ENCODE data around the gene MRPL38.
A peak's percentile ranks its signal among the peaks of the same experiment; 100 is the strongest.

MRPL38 gene

GRCh38 chr17:75898791-75899190, 5.9 kb downstream of the MRPL38 start:
- no peak for TF ChIP-seq CTCF (IDR thresholded peaks at IDR 0.05; ENCODE audit: low read depth, low read length, missing control alignments)
- no peak overlapping the region for H3K4me3 ChIP-seq (ENCODE audit: low read depth, low read length)
- DNase-seq (ENCODE audit: low read depth): no peak

GRCh38 chr17:75898065-75898464, 6.6 kb downstream of the MRPL38 start:
- TF ChIP-seq CTCF (IDR thresholded peaks at IDR 0.05; ENCODE audit: low read depth, low read length, missing control alignments): no peak
- no peak overlapping the region for H3K4me3 ChIP-seq (ENCODE audit: low read depth, low read length)
- no peak for DNase-seq (ENCODE audit: low read depth)

- no peak for DNase-seq (ENCODE audit: low read depth)
- H3K4me3 ChIP-seq (ENCODE audit: low read depth, low read length): peak overlapping the region; percentile 88
- TF ChIP-seq CTCF (IDR thresholded peaks at IDR 0.05; ENCODE audit: low read depth, low read length, missing control alignments): no peak
Measured at GRCh38 chr17:75897160-75898019, 7.3 kb downstream of the MRPL38 start.

- peak within 1 kb of the TSS; percentile 88 for H3K4me3 ChIP-seq (ENCODE audit: low read depth, low read length)
- peak; percentile 37 for TF ChIP-seq CTCF (IDR thresholded peaks at IDR 0.05; ENCODE audit: low read depth, low read length, missing control alignments)
- DNase-seq (ENCODE audit: low read depth): peak; percentile 25
Measured at GRCh38 chr17:75896415-75897159, 8.1 kb downstream of the MRPL38 start, which contains the start of gene TRIM65. Gene TRIM65, minus strand, starts transcription at chr17:75896951. Its CDS starts 14 bp downstream, at chr17:75896937.

- DNase-seq (ENCODE audit: low read depth): no peak
- TF ChIP-seq CTCF (IDR thresholded peaks at IDR 0.05; ENCODE audit: low read depth, low read length, missing control alignments): peak; percentile 47
- peak overlapping the region; percentile 88 for H3K4me3 ChIP-seq (ENCODE audit: low read depth, low read length)
Measured at GRCh38 chr17:75895370-75896155, 9.1 kb downstream of the MRPL38 start.

GRCh38 chr17:75894049-75894733, 10.5 kb downstream of the MRPL38 start:
- no peak for TF ChIP-seq CTCF (IDR thresholded peaks at IDR 0.05; ENCODE audit: low read depth, low read length, missing control alignments)
- no peak for DNase-seq (ENCODE audit: low read depth)
- no peak overlapping the region for H3K4me3 ChIP-seq (ENCODE audit: low read depth, low read length)

Data from GM12864 (cell line).